Liver (tissue), 9 donors: ENCODE data around the gene CTNNAL1. TPM values are rescaled to one million over a fixed set of nuclear protein-coding genes. Genes with fewer than 3 reads are reported as not detected.

Experiments
- DNase-seq: peaks from one replicate; pipeline ENCODE4 v3.0.0-alpha.2; 2017; ENCODE audit warnings: low spot score
- H3K27ac ChIP-seq, 2 donors: one replicate each; pipeline ENCODE4 v1.7.0; 2013; ENCODE audit warnings: inconsistent platforms in 2 of 2, low read length in 2 of 2, control low read depth in 1 of 2, low read depth in 1 of 2, mild to moderate bottlenecking in 1 of 2
- H3K27me3 ChIP-seq, 4 donors: one replicate each; pipeline versions ENCODE4 v1.6.1 to v1.7.0; 2013; ENCODE audit warnings: low read length in 3 of 4, inconsistent platforms in 1 of 4, mild to moderate bottlenecking in 1 of 4, moderate library complexity in 1 of 4; ENCODE audit not compliant: control insufficient read depth in 4 of 4, insufficient read depth in 4 of 4
- H3K36me3 ChIP-seq, 4 donors: one replicate each; pipeline versions ENCODE4 v1.6.1 to v1.7.0; 2013; ENCODE audit warnings: low read length in 3 of 4, mild to moderate bottlenecking in 3 of 4, low read depth in 1 of 4, moderate library complexity in 1 of 4; ENCODE audit not compliant: control insufficient read depth in 4 of 4, insufficient read depth in 3 of 4
- H3K4me1 ChIP-seq, 4 donors: one replicate each; pipeline versions ENCODE4 v1.6.1 to v1.7.0; 2013; ENCODE audit warnings: low read length in 3 of 4, mild to moderate bottlenecking in 3 of 4, moderate library complexity in 1 of 4; ENCODE audit not compliant: control insufficient read depth in 4 of 4, insufficient read depth in 4 of 4
- H3K4me3 ChIP-seq, 3 donors: one replicate each; pipeline versions ENCODE4 v1.6.1 to v1.7.0; 2013; ENCODE audit warnings: low read length in 3 of 3, control low read depth in 1 of 3, low read depth in 1 of 3, mild to moderate bottlenecking in 1 of 3
- H3K9ac ChIP-seq, 2 donors: one replicate each; pipeline ENCODE4 v1.7.0; 2013; ENCODE audit warnings: low read length in 2 of 2, mild to moderate bottlenecking in 2 of 2, moderate library complexity in 2 of 2, control low read depth in 1 of 2, low read depth in 1 of 2
- H3K9me3 ChIP-seq, 4 donors: one replicate each; pipeline versions ENCODE4 v1.6.1 to v1.7.0; 2013; ENCODE audit warnings: low read length in 3 of 4; ENCODE audit not compliant: control insufficient read depth in 4 of 4
- EGR1 ChIP-seq, 2 donors: IDR thresholded peaks; 2 replicates each; pipeline ENCODE4 v1.6.1; 2016 to 2018; ENCODE audit warnings: antibody characterized with exemption in 2 of 2, low read depth in 2 of 2
- FOXA2 ChIP-seq: IDR thresholded peaks from 2 replicates; pipeline ENCODE4 v1.6.1; 2016; ENCODE audit warnings: antibody characterized with exemption
- GABPA ChIP-seq, 2 donors: IDR thresholded peaks in 1 of 2; conservative IDR thresholded peaks in 1 of 2; 2 replicates each; pipeline ENCODE4 v1.6.1; 2016; ENCODE audit warnings: antibody characterized with exemption in 2 of 2, mild to moderate bottlenecking in 1 of 2, moderate library complexity in 1 of 2
- HNF4A ChIP-seq, 2 donors: conservative IDR thresholded peaks; 2 replicates each; pipeline ENCODE4 v1.6.1; 2016; ENCODE audit warnings: antibody characterized with exemption in 2 of 2, mild to moderate bottlenecking in 2 of 2
- HNF4G ChIP-seq: IDR thresholded peaks from 2 replicates; pipeline ENCODE4 v1.6.1; 2016; ENCODE audit warnings: antibody characterized with exemption
- JUND ChIP-seq, 2 donors: IDR thresholded peaks; 2 replicates each; pipeline ENCODE4 v1.6.1; 2016; ENCODE audit warnings: antibody characterized with exemption in 2 of 2
- NR2F2 ChIP-seq: IDR thresholded peaks from 2 replicates; pipeline ENCODE4 v1.6.1; 2016; ENCODE audit warnings: antibody characterized with exemption
- RAD21 ChIP-seq, 2 donors: IDR thresholded peaks; 2 replicates each; pipeline ENCODE4 v1.6.1; 2016; ENCODE audit warnings: antibody characterized with exemption in 2 of 2, mild to moderate bottlenecking in 2 of 2
- RXRA ChIP-seq, 2 donors: IDR thresholded peaks; 2 replicates each; pipeline ENCODE4 v1.6.1; 2017 to 2018; ENCODE audit warnings: antibody characterized with exemption in 2 of 2, mild to moderate bottlenecking in 1 of 2
- SP1 ChIP-seq: IDR thresholded peaks from 2 replicates; pipeline ENCODE4 v1.6.1; 2018; ENCODE audit warnings: antibody characterized with exemption, mild to moderate bottlenecking
- YY1 ChIP-seq: IDR thresholded peaks from 2 replicates; pipeline ENCODE4 v1.6.1; 2016; ENCODE audit warnings: antibody characterized with exemption, mild to moderate bottlenecking
- WGBS: extraction: QIAGEN DNeasy Blood & Tissue Kit; methylation state at CpG from one replicate; pipeline ENCODE4 v1.1.7; 2013; 5-methylcytosine and 5-hydroxymethylcytosine counted together
- polyA plus RNA-seq, 2 donors: library from polyadenylated mRNA; stranded (reverse) in 1 of 2; unstranded in 1 of 2; fragments of 200-250 nt in 1 of 2; fragments of >200 nt in 1 of 2; fragmentation: Nextera tagmentation in 1 of 2; extraction: Ambion mirVana in 1 of 2; gene quantifications; one replicate each; pipeline versions ENCODE4 v1.2.1 to v1.2.3, GENCODE V29; 2013 to 2015
- total RNA-seq, 2 donors: library from RNA; depleted of rRNA; stranded (reverse); fragments of >200 nt; gene quantifications; one replicate each; pipeline ENCODE4 v1.2.3, GENCODE V29; 2014
- TF ChIP-seq, protein P1 (sequence below): fragments of 150-350 bp; IDR thresholded peaks from 2 replicates; pipeline ENCODE4 v1.5.1; 2017; ENCODE audit warnings: improper control_type of control experiment, low read depth, low read length; ENCODE audit not compliant: missing input control
- TF ChIP-seq, protein P2 (sequence below): IDR thresholded peaks from 2 replicates; pipeline ENCODE4 v1.6.1; 2016; ENCODE audit warnings: antibody characterized with exemption
- TF ChIP-seq, protein P3 (sequence below): IDR thresholded peaks from 2 replicates; pipeline ENCODE4 v1.6.1; 2016; ENCODE audit warnings: antibody characterized with exemption
- donor health status: healthy.
- donor health status: healthy.
- donor health status: healthy.
- donor health status: healthy.
- donor health status: healthy.

CTNNAL1 gene
- total and polyA plus RNA-seq, 4 donors, result 10.5 to 31.5 (median 18.6) TPM

DNA sequence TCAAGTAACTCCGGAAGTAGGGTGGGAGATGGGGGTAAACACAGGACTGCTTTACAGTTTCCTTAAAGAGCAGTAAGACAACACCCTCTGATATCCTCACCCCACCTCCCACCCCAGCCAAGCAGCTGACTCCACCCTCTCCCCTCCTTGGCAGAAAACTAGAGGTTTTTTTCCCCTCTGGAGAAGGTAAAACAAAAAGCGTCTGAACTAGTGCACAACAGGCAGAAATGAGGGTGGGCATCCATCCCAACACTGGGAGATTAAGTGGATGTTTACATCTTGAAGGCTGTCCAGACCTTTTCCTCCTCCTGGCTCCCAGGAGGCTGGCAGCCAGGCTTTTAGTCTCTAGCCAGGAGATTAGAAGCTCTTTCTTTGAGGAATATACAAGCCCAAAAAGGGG lies 13.9 kb upstream of the CTNNAL1 start:
- no peak overlapping the region for H3K27ac ChIP-seq
- TF ChIP-seq FOXA2, result no peak
- no peaks in the 10 kb centered on the region for H3K27me3 ChIP-seq
- DNase-seq, result no peak
- peaks cover 0 to 4% (median under 1%) of the 10 kb centered on the region in 4 donors for H3K4me1 ChIP-seq
- H3K9me3 ChIP-seq, result no peaks in the 10 kb centered on the region
- H3K36me3 ChIP-seq, result peaks cover 0 to 8% (median 1%) of the 10 kb centered on the region in 4 donors
- 71% methylated on average over 2 of the region's 2 CpGs for WGBS
- H3K9ac ChIP-seq, result no peak overlapping the region
- no peak overlapping the region for H3K4me3 ChIP-seq

DNA sequence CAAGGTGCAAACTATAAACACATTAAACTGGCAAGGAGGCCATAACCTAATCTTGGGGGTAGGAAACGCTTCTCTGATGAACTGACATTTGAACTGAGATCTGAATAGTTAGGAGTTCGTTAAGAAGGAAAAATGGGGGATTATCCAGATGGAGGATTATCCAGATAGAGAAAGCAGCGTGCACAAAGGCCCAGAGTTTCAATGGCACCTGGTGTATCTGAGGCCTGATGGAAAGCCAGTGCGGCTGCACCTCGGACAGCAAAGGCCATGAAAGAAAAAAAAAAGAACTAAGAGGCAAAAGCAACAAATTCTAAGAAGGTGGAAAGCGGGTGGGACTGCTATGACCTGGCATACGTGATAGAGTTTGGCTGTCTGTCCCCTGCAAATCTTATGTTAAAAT lies 13.0 kb upstream of the CTNNAL1 start:
- Histone ChIP-seq H3K27ac (no peak overlapping the region), H3K27me3 (no peaks in the 10 kb centered on the region), H3K9me3 (no peaks in the 10 kb centered on the region), H3K4me1 (peaks cover 0 to 4% (median under 1%) of the 10 kb centered on the region in 4 donors), H3K36me3 (peaks cover 0 to 8% (median under 1%) of the 10 kb centered on the region in 4 donors), H3K9ac (no peak overlapping the region), H3K4me3 (no peak overlapping the region)
- DNase-seq, result no peak
- TF ChIP-seq HNF4G, result no peak
- TF ChIP-seq, protein P1, sequence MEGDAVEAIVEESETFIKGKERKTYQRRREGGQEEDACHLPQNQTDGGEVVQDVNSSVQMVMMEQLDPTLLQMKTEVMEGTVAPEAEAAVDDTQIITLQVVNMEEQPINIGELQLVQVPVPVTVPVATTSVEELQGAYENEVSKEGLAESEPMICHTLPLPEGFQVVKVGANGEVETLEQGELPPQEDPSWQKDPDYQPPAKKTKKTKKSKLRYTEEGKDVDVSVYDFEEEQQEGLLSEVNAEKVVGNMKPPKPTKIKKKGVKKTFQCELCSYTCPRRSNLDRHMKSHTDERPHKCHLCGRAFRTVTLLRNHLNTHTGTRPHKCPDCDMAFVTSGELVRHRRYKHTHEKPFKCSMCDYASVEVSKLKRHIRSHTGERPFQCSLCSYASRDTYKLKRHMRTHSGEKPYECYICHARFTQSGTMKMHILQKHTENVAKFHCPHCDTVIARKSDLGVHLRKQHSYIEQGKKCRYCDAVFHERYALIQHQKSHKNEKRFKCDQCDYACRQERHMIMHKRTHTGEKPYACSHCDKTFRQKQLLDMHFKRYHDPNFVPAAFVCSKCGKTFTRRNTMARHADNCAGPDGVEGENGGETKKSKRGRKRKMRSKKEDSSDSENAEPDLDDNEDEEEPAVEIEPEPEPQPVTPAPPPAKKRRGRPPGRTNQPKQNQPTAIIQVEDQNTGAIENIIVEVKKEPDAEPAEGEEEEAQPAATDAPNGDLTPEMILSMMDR, result no peak
- 94% methylated on average over 7 of the region's 7 CpGs for WGBS

DNA sequence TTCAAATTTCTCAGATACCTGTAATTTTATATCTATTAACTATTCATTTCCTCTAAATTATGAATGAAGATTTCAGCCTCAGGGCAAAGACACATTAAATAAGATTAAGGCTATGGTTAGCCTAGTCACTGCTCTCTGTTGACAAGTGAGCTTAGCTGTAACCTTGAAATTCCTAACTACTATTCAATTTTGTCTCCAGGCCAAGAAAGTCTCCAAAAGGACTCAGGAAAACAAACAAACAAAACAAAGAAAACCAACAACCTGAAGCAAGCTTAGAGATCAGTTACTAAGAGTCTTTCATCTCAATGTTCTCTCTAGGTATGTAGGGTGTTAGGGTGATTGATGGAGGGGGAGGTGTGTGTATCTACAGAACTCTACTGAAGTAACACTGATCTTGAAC lies 9.6 kb upstream of the CTNNAL1 start:
- no peak for DNase-seq
- H3K9ac ChIP-seq, result no peak overlapping the region
- peaks cover 0 to 4% (median 0%) of the 10 kb centered on the region in 4 donors for H3K4me1 ChIP-seq
- no peaks in the 10 kb centered on the region for H3K27me3 ChIP-seq
- no peak overlapping the region for H3K27ac ChIP-seq
- H3K36me3 ChIP-seq, result peaks cover 0 to 6% (median 0%) of the 10 kb centered on the region in 4 donors
- no peak for TF ChIP-seq GABPA (IDR thresholded peaks at IDR 0.05 in 1 of 2, conservative IDR thresholded peaks at IDR 0.05 in 1 of 2)
- TF ChIP-seq FOXA2, result no peak
- no peak for TF ChIP-seq RXRA (IDR thresholded peaks at IDR 0.05)
- TF ChIP-seq YY1, result no peak
- TF ChIP-seq HNF4A (conservative IDR thresholded peaks at IDR 0.05), result no peak
- no peak for TF ChIP-seq JUND (IDR thresholded peaks at IDR 0.05)
- no peak for TF ChIP-seq NR2F2
- TF ChIP-seq, protein P2, sequence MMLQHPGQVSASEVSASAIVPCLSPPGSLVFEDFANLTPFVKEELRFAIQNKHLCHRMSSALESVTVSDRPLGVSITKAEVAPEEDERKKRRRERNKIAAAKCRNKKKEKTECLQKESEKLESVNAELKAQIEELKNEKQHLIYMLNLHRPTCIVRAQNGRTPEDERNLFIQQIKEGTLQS, result no peak
- H3K9me3 ChIP-seq, result no peaks in the 10 kb centered on the region
- H3K4me3 ChIP-seq, result no peak overlapping the region

DNA sequence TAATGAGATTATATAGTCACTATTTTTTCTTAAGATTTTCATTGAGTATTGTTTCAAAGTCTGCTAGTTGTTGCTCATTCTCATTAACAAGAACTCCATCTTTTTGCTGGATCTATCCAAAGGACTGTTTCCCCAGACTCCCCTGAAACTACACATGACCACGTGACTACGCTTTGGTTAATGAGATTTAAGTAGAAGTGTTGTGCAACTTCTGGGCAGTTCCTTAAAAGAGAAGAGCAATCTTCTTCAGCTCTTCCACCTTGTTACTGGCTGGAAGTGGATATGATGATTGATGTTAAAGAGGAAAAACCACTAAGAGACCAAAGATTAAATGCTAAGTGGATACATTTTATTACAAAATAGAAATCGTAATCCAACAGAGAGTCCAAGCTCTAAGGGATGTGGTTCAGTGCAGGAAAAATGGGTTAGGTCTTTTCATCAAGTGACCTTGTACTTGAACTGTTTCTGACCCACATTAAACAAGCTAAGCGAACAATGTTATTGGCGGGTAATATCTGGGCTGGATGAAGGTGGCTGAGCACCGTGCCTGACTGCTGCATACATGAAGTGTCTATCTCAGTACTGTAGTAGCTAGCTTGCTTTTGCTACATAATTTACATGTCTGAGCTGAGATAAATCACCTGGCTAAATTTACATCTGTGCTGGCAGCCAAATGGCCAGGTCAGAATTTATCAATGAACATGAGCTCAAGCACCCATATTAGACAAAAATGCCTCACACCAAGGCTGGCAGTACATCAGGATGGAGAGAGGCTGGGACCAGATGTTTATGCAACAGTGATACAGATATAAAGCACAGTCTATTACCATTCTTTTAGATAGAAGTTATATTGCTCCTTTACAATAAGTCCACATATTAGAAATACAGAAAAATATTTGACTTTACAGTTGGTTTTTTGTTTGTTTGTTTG lies 7.5 kb upstream of the CTNNAL1 start:
- Histone ChIP-seq H3K4me1 (peaks cover 2 to 14% (median 5%) of the 10 kb centered on the region in 4 donors), H3K4me3 (no peak overlapping the region), H3K27ac (no peak overlapping the region), H3K9me3 (no peaks in the 10 kb centered on the region), H3K36me3 (peaks cover 0 to 6% (median 0%) of the 10 kb centered on the region in 4 donors), H3K27me3 (no peaks in the 10 kb centered on the region), H3K9ac (no peak overlapping the region)
- 81% methylated on average over 6 of the region's 6 CpGs for WGBS
- no peak for DNase-seq
- TF ChIP-seq, protein P1, result no peak
- TF ChIP-seq FOXA2 (no peak), EGR1 (IDR thresholded peaks at IDR 0.05; ENCODE audit: low read depth in 2 of 2) (no peak), RAD21 (IDR thresholded peaks at IDR 0.05) (no peak), JUND (IDR thresholded peaks at IDR 0.05) (no peak), GABPA (IDR thresholded peaks at IDR 0.05 in 1 of 2, conservative IDR thresholded peaks at IDR 0.05 in 1 of 2) (no peak), SP1 (no peak), RXRA (IDR thresholded peaks at IDR 0.05) (no peak)
- TF ChIP-seq, protein P2, result no peak
- TF ChIP-seq, protein P3, sequence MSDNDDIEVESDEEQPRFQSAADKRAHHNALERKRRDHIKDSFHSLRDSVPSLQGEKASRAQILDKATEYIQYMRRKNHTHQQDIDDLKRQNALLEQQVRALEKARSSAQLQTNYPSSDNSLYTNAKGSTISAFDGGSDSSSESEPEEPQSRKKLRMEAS, result no peak
